GM18499 (cell line): ENCODE measurements around the gene CEP44.
"Not testable (repeated sequence)": the region's sequence is repeated elsewhere in the genome, so short reads cannot be mapped to it uniquely, and the experiment has no call there.

Experiments used
- ATAC-seq: cut with Tn5 transposase; IDR thresholded peaks from one replicate; pipeline ENCODE4 v1.9.1; 2021; ENCODE audit warnings: moderate number of reproducible peaks; ENCODE audit not compliant: insufficient read depth, unreplicated experiment

Gene CEP44

DNA sequence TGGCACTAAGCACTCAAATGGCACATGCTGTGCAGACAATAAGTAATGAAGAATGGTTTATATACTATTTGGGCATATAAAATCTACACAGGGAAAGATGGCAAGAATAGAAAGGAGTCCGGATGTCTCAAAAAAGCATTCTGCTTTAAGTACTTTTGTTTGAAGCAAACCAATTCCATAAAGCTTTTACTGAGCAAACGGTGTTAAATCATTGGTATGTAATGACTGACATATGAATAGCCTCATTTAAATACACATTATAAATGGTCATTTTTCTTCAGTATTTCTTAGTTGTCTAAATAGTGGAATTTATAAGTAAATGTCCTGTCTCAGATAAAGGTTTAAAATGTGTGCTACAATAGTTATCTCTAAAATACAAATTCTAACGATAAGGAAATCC, 6.3 kb upstream of the CEP44 start:
- ATAC-seq, result no peak

GRCh38 chr4:174278467-174278866, 5.2 kb upstream of the CEP44 start:
- no peak for ATAC-seq

DNA sequence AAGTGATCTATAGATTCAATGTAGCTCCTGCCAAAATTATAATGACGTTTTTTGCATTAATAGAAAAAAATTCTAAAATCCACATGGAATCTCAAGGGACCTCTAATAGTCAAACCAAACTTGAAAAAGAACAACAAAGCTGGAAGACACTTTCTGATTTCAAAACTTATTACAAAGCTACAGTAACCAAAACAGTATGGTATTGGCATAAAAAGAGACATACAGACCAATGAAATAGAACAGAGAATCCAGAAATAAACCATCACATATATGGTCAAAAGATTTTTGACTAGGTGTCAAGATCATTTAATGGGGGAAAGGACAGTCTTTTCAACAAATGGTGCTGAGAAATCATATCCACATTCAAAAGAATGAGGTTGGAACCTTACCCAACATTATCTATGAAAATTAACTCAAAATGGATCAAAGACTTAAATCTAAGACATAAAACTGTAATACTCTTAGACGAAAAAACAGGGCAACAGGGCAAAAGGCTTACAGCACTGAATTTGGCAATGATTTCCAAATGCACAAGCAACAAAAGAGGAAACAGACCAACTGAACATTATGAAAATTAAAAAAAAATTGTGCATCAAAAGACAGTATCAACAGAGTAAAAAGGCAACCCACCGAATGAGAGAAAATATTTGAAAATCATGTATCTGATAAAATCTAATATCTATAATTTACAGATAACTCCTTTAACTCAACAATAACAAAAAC, 4.1 kb upstream of the CEP44 start:
- no peak for ATAC-seq

DNA sequence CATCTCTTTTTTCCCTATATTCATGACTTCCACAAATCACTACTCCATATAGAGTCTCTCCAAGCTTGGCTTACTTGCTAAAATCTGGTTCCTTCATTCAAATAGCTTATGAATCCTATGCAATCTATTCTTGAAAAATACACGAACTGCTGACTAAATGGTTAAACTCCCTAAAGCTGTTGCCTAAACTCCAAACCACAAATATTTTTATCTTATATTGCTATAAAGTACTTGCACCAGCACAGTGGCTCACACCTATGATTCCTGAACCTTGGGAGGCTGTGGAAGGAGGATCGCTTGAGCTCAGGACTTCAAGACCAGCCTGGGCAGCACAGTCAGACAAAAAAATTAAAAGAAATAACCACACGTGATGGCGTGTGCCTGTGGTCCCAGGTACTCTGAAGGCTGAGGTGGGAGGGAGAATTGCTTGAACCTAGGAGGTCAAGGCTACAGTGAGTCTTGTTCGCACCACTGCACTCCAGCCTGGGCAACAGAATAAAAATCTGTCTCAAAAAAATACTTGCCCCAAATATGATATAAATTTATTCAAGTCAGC, 2.5 kb upstream of the CEP44 start:
- no peak for ATAC-seq

DNA sequence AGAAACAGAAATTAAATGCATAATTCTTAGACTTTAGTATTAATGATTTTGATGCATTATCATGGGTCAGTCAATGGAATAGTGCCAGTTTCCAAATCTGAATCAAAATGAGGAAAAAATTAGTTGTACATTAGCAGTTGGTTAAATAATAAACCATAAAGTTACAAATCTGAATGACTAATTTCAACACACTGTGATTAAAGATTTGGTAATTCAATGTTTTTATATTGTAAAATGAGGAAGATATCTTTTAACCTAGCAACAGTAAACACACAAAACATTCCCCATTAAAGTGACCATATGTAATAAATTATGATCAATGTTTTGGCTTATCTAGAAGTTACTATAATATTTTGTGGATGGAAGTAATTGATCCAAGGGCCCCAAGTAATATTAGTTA, 1.8 kb upstream of the CEP44 start:
- no peak for ATAC-seq

DNA sequence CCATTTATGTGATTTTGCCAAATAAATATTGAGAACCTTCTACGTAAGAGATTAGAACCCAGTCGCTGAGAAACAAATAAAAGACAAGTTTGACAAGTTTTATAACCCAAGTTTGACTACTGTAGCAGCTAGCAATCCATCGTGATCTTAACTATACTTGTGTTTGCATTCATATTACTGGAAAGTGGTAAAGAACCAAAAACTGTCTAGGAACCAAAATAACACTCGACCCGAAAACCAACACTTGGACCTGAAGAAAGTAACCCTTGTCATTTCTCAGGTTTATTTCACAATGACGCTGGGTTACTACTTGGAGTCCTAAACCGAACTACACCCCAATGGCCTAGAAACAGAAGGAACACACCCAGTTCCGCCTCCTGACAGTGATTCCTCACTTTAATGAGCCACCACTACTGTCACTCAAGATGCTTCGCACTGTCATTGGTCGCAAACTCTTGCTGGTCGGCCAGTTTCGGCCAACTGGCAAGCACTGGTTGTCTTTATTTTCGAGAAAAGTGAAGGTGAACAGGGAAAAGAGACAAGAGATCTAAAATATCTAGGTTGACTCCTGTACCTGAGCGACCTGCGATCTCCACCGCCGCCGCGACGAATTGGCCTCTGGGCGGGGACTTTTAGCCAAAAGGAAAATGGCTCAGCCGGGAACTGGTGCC, 740 bp upstream of the CEP44 start:
- peak; percentile 98 for ATAC-seq

GRCh38 chr4:174284487-174284886, 776 bp downstream of the CEP44 start:
- ATAC-seq, result no peak

- ATAC-seq, result no peak
Observed at GRCh38 chr4:174286870-174287269, 3.2 kb downstream of the CEP44 start.

DNA sequence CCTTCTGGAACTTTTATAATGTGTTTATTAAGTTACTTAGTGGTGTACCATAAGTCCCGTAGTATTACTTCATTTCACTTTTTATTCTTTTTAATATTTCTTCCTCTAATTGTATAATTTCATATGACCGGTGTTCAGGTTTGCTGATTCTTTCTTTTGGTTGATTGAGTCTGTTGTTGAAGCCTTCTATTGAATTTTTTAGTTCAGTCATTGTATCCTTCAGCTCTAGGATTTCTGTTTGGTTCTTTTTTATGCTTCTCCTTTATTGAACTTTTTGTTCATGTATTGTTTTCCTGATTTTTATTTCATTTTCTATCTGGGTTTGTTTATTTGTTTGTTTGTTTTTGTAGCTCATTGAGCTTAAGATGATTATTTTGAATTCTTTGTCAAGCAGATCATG, 8.8 kb downstream of the CEP44 start:
- ATAC-seq, result no peak

DNA sequence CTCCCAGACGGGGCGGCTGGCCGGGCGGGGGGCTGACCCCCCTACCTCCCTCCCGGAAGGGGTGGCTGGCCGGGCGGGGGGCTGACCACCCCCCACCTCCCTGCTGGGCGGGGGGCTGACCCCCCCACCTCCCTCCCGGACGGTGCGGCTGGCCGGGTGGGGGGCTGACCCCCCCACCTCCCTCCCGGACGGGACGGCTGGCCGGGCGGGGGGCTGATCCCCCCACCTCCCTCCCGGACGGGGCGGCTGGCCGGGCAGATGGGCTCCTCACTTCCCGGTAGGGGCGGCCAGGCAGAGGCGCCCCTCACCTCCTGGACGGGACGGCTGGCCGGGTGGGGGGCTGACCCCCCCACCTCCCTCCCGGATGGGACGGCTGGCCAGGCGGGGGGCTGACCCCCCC, 10.9 kb downstream of the CEP44 start:
- not testable (repeated sequence) for ATAC-seq

- not testable (repeated sequence) for ATAC-seq
Observed at GRCh38 chr4:174295142-174295541, 11.4 kb downstream of the CEP44 start.

DNA sequence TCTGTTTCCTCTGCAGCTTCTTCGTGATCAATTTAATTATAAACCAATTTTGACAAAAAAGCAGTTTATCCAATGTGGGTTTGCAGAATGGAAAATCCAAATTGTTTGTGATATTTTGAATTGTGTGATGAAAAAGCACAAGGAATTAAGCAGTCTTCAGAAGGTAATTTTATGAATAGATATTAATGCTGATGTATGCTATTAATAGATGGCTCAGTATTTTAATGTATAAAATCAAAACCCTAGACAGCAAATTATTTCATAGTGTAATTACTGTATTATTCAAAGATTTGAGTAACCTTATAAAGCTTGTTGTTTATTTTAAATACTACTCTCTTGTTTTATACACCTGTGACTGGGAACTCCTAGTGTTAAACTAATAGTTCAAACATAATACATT, 20.0 kb downstream of the CEP44 start:
- ATAC-seq, result no peak

- ATAC-seq, result no peak
Observed at GRCh38 chr4:174304664-174305063, 21.0 kb downstream of the CEP44 start.

DNA sequence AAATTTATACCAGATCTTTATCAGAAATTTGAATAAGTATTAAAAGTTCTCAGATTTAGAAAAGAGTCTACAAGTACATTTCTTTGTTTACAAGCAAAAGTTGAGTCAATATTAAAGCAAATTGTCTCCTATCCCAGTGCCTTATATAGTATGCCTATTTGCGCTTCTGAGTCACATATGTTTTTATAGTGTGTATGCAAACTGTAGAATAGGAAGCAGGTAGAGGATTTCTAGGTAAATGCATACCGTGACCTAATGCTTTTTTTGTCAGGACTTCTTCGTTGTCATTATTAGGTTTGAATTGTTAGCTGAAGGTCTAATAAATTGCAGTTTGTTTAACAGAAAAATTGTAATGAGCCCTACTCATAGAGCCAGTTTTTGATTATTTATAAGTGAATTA, 22.2 kb downstream of the CEP44 start:
- no peak for ATAC-seq

DNA sequence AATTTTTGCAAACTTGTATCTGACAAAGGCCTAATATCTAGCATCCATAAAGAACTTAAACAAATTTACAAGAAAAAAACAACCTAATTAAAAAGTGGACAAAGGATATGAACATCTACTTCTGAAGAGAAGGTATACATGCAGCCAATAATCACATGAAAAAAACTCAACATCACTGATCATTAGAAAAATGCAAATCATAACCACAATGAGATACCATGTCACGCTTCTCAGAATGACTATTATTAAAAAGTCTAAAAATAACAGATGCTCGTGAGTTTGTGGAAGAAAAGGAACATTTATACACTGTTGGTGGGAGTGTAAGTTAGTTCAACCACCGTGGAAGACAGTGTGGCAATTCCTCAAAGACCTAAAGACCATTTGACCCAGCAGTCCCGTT, 24.0 kb downstream of the CEP44 start:
- peak; percentile 47 for ATAC-seq

DNA sequence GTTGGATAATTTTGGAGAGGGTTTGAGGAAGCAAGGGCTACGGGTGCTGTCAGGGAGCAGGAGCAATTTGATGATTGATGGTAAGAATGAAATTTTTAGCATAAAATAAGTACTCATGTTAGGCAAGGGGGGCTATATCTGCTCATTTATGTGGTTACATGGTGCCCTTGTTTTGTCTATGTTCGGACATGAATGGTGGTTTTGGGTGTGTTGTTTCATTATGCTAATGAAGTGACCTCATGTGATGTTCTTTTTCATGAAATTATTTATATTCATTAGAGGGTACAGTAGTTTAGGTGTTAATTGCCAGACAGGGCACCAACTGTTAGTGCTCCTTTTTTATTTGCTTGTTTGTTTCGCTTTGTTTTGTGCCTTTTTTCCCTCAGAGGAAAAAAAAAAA, 29.3 kb downstream of the CEP44 start:
- no peak for ATAC-seq

DNA sequence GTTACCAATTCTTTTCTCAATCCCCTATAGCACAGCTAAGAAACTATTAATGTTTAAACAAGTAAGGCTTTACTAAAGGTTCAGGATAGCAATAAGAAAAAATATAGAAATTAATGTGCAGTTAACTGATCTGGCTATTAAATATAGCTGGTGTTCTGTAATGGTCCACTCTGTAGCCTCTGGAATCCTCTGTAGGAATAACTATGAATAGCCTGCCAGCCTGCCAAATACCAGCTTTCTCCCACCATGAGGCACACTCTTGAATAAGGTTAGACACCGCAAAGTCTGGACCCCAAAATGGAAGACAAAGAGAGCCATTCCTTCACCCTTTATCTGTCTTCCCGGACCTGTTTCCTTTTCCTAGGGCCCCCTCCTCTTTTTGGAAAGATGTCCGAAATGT, 30.6 kb downstream of the CEP44 start:
- ATAC-seq, result no peak

- no peak for ATAC-seq
Observed at GRCh38 chr4:174314770-174315169, 31.1 kb downstream of the CEP44 start.

DNA sequence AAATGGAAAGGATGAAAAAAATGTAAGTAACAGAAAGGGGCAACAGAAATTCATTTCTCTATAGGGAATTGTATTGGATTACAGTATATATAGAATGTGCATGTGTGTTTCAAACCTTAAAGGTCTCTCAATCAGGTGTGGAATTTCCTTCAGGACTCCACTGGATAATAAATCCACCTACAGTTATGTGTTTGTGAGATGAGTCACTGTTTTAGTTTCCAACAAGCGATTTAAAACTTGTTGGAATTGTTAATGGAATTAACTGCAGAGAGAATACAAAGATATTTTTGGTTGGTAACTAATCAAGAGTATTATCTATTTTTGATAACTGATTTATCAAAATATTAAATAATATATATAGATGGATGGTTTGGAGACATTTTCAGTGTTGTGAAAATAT, 32.8 kb downstream of the CEP44 start:
- no peak for ATAC-seq

DNA sequence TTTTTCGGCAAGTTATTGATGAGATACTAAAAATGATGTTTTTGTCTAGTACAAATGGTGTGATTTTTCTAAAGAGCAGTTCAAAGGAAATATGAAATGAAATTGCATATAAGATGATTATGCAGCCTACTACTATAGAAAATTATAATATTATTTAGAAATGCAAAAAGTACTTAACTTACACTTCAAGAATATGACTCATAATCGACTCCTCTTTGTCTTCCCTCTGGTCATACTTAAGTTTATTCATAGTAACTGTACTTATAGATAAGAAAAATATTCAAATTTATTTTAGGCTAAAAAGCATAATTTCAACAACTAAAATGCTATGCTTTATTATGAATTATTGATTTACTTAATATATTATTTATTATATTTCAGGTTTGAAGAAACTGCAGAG, 33.2 kb downstream of the CEP44 start:
- no peak for ATAC-seq

- no peak for ATAC-seq
Observed at GRCh38 chr4:174317531-174317930, 33.8 kb downstream of the CEP44 start.
